ENCODE results near the gene PBX3.
"Not testable (repeated sequence)": the region's sequence is repeated elsewhere in the genome, so short reads cannot be mapped to it uniquely, and the experiment has no call there.

Gene PBX3

DNA sequence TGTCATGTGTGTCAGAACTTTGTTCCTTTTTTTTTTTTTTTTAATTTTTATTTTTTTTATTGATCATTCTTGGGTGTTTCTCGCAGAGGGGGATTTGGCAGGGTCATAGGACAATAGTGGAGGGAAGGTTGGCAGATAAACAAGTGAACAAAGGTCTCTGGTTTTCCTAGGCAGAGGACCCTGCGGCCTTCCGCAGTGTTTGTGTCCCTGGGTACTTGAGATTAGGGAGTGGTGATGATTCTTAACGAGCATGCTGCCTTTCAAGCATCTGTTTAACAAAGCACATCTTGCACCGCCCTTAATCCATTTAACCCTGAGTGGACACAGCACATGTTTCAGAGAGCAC, 32.0 kb downstream of the PBX3 start:
- not testable (repeated sequence) for DNase-seq

DNA sequence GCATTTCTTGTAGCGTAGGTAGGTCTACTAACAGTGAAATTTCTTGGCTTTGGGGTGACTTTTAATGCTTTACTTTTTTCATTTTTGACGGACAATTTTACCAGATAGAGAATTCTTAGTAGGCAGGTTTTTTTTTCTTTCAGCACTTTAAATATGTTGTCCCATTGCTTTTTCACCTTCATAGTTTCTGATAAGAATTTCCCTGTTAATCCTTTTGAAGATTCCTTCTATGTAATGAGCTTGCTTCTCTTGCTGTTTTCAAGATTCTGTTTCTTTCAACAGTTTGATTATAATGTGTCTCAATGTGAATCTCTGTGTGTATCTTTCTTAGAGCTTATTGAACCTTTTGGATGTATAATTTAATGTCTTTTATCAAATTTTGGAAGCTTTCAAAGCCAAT, 35.5 kb downstream of the PBX3 start:
- no peak for DNase-seq

DNA sequence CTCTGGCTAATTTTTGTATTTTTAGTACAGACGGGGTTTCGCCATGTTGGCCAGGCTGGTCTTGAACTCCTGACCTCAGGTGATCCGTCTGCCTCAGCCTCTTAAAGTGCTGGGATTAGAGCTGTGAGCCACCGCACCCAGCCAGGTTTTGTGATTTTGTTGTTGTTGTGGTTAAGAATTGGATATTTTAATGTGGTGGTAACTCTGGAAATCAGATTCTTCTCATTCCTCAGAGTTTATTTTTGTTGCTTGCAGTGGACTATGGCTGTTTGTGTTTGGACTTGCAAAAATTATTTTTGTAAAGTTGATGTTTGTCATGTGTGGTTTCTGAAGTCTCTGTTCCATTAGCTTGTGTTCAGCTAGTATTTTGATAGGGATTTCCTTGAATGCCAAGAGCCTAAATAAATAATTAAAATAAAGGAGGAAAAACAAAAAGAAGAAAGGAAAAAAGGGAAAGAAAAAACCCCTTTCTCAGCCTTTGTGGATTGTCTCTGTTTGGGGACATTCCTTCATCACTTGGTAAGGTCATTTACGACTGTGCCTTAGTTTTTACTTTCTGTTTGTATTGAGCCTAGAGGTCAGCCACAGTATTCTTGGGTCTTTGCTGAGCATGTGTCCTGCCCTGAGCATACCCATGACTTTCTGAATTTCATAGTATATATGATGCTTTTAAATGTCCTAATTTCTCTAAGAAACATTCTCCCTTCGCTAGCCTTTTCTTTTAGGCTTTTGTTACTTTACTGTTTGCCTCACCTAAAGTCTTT, 37.3 kb downstream of the PBX3 start:
- no peak for DNase-seq

DNA sequence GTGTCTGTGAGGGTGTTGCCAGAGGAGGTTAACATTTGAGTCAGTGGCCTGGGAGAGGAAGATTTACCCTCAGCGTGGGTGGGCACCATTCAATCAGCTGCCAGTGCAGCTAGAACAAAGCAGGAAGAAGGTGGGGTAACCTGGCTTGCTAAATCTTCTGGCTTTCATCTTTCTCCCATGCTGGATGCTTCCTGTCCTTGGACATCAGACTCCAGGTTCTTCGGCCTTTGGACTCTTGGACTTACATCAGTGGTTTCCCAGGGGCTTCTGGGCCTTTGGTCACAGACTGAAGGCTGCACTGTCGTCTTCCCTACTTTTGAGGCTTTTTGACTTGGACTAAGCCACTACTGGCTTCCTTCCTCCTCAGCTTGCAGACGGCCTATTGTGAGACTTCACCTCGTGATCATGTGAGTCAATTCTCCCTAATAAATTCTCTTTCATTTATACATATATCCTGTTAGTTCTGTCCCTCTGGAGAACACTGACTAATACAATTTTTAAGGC, 38.1 kb downstream of the PBX3 start:
- no peak for DNase-seq

DNA sequence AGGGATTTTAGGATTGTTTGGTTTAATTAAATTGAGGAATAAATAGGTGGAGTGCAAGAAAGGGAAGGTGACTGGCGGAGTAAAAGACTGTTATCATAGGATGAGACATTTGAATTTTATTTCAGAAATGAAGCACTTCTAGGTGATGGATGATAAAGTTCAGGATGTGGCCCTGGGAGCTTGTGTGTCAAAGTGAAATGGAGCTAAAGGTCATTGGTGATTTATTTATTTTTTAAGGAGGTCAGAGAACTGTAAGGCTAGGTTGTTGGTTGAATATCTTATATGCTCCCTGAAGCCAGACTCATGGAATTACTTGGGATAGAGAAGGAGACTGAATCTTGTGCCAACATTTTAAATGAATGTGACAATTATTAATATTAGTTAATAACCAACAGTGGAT, 40.5 kb downstream of the PBX3 start:
- DNase-seq = no peak

DNA sequence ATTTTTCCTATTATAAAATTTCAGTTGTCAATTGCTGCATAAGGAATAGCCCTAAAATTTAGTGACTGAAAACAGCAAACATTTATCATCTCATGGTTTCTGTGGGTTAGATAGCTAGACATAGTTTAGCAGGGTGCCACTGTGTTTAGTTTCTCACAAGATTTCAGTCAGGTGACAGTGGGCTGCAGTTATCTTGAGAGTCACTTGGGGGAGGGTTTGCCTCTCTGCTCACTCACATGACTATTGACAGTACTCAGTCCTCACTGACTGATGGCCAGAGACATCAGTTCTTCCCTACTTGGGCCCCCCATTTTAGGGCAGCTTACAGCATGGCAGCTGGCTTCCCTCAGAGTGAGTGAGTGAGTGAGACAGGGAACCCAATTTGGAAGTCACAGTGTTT, 42.0 kb downstream of the PBX3 start:
- DNase-seq = no peak

DNA sequence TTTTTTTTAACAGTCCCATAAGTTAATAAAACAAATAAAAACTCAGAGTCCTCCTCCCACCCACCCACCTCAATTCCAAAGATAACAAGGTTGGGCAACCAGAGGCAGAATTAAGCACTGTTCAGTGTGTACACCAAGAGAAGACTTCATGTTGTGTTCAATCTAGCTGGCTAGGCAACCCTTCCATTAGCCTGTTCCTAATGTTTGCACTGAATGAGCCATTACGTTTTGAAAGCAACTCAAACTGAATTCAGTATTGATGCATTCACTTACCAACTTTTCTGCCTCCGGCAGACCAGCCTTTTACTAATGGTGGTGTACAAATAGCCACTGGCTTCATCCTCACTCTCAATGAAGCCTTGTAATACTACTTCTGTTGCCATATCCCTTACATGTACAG, 47.5 kb downstream of the PBX3 start:
- DNase-seq = no peak

DNA sequence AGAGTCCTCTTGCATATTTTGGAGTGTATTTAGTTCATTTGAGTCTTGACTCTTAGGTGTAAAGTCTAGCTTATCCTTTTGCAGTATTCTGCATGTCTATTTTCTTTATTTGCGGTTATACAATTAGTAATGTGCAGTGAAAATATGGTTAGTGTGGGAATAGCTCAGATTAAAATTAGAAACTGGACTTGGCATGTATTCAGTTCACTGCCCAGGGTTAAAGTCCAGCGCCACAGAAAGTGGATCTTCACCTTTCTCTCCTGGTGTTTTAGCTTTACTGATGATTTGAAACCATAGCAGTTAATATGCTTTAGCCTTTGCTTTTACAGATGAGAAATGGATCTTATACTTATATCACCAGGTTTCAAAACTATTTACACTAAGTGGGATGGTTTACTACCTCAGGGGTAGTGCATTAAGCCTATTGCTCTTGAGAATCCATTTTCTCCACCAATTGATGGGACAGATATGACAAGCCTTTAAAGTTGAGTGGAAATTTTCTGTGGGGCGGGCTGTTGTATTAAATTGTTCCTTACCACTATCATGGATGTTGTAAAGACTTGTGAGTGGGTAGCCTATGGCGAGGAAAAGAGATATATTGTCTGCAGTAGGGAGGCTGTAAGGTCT, 48.9 kb downstream of the PBX3 start:
- no peak for DNase-seq

DNA sequence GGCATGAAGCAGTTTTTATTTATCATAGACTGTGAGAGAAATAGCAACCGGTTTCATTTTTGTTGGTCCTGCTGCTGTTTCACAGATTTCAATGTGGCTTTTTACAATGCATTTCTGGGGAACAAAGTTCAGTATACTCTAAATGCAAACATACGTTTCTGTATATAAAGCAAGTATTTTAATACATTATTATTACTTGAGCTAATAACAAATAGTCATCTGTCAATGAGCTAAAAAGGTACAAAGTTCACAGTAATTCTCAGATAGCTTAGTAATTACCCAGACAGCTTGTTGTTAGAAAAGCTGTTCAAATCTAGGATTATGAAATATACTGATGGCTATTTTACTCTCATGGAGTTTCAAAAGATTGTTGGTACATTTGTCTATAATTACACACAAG, 50.8 kb downstream of the PBX3 start:
- no peak for DNase-seq

DNA sequence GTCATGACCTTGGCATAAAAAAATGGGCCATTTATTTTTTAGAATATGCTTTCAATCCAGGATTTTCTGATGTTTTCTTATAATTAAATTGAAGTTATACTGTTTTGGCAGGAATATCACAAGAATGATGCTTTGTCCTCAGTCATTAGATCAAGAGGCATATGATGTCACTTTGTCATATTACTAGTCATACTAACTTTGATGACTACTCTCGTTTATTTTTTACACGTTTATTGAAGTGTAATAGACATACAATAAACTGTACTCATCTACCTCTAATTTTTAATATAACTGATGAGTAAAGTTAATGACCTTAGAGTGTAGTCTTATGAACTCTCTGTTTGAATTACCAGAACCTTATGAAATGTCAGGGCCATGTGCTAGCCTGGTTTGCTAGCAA, 56.4 kb downstream of the PBX3 start:
- no peak for DNase-seq

DNA sequence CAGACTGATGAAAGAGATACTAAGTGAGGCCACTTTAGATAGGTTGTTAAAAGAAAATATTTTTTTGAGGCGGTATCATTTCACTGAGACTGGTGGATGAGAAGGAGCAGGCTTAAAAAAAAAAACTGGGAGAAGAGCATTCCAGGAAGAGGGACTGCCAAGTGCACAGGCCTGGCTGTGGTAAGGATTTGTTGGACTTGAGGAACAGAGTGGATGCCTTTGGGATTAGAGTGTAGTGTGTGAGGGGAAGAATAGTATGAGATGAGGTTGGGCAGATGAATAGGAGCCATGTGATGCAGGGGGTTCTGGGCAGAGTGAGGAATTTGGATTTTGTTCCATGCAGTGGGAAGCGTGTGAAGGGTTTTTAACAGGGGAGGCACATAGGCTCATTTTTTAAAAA, 57.9 kb downstream of the PBX3 start:
- no peak for DNase-seq

DNA sequence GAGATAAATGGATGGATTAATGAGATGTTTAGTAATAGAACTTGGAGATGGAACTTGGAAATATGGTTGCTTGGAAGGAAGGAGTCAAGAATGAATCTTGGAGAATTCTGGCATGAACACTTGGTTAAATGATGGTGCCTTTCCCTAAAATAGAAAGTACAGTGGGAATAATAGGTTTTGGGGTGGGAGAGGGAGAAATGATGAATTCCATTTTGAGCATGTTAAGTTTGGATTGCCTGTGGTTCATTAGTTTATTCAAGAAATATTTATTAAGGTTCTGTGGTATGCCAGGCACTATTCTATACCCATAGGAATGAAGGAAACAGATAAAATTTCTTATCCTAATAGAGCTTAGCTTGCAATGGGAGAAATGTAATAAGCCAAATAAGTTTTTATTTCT, 58.4 kb downstream of the PBX3 start:
- no peak for DNase-seq

DNA sequence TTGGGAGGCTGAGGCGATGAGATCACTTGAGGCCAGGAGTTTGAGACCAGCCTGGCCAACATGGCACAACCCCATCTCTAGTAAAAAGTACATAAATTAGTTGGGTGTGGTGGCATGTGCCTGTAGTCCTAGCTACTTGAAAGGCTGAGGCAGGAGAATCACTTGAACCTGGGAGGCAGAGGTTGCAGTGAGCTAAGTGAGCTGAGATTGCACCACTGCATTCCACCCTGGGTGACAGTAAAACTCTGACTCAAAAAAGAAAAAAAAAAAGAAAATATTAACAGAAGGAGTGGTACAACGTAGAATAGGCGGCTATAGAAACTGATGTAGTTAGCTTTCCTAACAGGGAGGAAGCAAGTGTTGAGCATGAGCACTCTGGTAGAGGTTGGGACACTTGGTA, 59.9 kb downstream of the PBX3 start:
- no peak for DNase-seq

DNA sequence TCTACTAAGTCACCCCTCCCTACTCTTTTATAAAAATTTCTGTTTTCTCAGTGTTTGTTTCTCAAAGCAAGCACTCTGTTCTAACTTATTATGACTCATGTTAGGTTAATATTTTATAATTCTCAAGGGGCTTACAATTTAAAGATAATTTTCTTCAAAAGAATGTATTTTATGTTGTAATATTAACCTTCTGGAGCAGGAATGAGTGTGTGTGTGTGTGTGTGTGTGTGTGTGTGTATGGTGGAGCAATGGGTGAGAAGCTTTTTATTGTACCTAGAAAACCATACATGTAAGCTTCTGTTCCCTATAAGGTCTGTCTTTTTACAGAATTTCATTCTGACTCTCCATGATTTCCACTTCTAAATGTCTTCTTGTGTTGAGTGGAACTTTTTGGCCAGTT, 63.0 kb downstream of the PBX3 start:
- no peak for DNase-seq

DNA sequence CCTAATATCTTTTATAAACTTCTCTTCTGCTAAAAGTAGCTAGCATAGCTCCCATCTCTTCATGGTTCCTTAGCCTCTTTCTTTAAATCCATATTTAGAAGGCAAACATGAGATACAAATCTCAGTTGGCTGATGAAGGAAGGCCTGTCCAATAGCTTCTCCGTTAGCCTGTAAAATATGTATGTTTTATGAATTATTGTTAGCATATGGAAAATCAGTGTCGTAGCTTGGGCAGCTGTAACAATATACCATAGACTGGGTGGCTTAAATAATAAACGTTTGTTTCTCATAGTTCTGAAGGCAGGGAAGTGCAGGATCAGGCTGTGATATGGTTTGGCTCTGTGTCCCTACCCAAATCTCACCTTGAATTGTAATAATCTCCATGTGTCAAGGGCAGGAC, 63.8 kb downstream of the PBX3 start:
- DNase-seq = no peak

DNA sequence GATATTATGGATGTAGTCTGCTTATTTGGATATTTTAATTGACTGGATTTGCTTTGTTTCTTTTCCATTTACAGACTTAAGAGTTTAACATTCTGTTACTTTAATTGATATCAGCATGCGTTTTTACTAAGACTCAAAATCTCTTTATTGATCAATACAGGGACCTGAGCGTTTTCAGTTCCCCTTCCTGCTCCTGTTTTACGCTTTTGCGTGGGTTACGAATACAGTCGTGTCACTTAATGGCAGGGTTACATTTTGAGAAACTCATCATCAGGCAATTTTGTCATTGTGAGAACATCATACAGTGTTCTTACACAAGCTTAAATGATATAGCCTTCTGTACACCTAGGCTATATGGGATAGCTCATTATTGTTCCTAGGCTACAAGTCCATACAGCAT, 65.2 kb downstream of the PBX3 start:
- DNase-seq = no peak

DNA sequence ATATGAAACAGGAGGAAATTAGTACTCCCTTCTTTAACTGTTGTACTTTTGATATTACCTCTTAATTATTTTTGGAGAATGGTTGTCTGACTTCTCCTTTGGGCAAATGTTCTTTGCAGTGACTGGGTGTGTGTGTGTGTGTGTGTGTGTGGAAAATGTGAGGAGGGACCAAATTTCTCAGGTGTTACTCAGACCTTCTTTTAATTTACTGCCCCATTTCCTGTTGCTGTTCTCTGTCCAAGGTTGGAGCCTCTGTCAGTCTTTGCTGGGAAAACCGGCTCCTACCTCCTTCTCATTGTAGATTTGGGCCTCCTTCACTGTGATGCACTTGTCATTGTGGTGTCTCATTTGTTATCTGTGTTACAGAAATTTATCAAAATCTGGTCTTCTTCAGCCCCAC, 68.4 kb downstream of the PBX3 start:
- no peak for DNase-seq

DNA sequence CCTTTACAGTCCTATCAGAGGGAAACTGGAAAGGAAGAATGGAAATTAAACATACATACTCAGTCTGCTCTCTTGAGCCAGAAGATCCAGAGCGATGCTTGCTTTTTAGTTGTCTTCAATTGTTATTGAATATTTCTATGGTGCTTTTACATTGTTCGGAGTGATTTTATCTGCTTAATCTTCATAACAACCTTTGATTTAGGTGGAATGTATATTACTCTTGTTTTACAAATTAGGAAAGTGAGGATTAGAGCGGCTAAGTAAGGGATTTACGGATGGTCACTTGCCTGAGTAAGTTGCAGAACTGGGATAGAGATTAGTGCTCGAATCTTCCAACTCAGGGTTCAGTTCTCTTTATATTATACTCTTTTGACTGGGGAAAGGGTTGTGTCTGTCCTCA, 69.1 kb downstream of the PBX3 start:
- DNase-seq = no peak

DNA sequence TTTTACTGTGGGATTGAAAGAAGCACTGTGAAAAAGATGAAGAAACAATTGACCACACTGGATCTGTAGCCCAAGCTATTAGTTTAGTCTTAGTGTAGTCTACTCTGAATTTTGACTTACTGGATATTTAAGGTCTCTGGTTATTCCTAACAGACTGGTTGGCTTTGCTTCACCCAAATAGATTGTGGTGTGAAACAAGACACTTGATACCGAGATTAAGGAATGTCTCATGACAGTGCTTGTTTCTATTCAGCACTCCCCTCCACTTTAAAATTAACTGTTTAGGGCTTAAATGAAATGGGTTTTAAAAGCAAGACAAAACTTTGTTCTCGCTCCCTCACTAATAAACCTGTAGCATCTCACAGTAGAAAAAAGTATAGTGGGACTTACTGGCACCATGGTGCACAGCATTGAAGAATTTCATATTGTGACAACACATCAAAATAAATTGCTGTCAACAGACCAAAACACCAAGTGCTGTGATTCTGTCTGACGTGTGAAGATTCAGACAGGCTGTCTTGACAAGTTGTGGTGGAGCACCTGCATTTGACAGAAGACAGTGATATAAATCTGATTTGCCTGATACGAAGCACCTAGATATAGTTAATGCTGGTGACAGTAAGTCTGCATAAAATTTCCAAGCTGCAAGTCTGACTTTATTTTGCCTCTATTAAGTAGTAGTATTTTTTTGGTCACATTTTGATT, 73.1 kb downstream of the PBX3 start:
- DNase-seq = no peak

DNA sequence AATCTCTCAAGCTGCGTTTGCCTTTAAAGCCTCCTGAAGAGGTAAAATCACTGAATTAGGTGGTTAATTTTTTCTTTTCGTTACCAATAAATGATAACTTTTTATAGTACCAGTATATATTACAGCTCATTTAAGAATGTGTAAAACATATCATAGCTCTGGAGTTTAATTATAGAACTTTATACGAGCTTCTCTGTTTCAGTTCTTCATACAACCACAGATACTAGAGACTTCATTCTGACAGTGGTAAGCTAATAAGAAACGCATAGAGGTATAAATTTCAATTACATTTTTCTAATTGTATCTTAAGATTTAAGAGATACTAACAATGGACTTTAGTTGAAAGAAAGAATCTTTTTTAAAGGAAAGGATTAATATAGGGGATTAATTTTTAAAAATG, 73.9 kb downstream of the PBX3 start:
- no peak for DNase-seq

DNA sequence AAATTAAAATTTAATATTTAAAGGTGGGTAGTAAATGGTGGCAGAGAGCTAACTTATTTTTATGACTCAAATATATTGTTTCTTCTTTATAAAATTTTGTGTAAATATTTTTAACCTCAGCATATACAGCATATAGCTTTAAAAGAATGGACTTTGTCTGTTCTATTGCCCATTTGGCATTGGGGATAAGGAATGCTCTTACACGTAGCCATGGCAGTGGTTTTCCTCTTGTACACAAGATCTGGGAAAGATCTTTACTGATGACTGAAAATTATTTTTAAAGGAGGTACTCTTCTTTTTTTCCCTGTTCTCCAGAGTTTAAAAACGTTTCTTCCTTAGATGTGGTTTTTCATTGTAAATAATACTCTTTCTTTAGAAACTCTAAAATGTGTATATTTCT, 75.0 kb downstream of the PBX3 start:
- no peak for DNase-seq

DNA sequence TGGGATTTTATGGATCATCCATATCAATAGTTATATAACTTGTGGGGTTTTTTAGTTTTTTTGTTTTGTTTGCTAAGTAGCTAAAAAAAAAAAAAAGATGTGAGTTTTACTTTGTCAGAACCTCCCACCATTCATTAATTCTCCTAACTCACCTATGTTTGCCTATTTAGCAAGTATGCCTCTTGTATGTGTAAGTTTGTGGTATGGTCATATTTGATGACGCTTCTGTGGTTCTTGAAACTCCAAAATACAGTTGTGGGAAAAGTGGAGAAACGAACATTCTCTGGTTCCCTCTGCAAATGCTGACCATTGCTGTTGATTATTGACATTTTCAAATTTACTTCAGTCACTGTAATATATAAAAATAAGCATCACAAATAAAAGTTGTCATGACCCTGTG, 75.7 kb downstream of the PBX3 start:
- DNase-seq = no peak

DNA sequence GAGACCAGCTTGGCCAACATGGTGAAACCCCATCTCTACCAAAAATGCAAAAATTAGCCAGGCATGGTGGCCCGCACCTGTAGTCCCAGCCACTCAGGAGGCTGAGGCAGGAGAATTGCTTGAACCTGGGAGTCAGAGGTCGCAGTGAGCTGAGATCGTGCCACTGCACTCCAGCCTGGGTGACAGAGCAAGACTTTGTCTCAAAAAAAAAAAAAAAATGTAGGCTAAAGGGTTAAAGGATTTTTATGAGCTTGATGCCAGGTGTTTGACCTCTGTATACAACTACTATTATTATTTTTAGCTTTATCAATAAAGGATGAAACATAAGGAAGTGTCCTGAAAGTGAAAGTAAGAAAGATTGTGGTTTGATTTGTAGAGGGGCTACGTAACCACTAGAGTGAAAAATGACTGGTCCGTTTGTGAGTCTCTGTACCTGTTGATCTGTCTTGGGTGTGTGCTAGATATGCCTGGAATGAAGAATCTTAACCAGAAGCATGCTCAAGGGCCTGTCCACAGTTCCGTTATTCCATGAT, 76.8 kb downstream of the PBX3 start:
- DNase-seq = not testable (repeated sequence)

DNA sequence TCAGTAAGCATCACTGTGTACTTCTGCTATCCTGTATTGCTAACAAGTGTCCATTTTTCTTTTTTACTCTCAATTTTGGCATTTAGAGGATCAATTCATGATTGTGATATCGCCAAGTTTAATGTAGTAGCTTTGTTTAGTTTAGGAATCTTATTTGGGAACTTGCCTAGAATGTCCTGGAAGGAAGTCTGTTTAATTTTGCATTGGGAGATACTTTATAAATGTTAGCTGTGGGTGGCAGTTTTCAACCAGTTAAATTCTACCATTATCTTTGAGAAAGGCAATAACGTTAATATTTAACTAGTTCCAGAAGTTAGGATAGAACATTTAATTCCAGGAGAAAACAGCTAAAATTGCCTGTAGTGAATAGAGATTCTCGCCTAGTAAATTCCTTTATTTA, 78.6 kb downstream of the PBX3 start:
- no peak for DNase-seq

Measured in T-helper 9 cell (primary cell).